DMS114 treated with DMSO at 0.1 percent for 48 hours (cell line): Measurements from ENCODE around the gene CTNNA3.
"Not testable (repeated sequence)": the region's sequence is repeated elsewhere in the genome, so short reads cannot be mapped to it uniquely, and the experiment has no call there.

ENCODE experiments used
- DNase-seq: peaks from one replicate; lab custom pipeline; 2025; ENCODE audit not compliant: unreplicated experiment; lab: John Stamatoyannopoulos, UW

The CTNNA3 gene

GRCh38 chr10:67603701-67604100 is 92.3 kb downstream of the CTNNA3 start:
- DNase-seq, result no peak

GRCh38 chr10:67603086-67603485 is 92.9 kb downstream of the CTNNA3 start:
- no peak for DNase-seq

- no peak for DNase-seq
These were observed 93.6 kb downstream of the CTNNA3 start for GRCh38 chr10:67602268-67602950.

- DNase-seq, result no peak
These were observed 96.4 kb downstream of the CTNNA3 start for GRCh38 chr10:67599597-67599996.

GRCh38 chr10:67596641-67597040 is 99.4 kb downstream of the CTNNA3 start:
- no peak for DNase-seq

GRCh38 chr10:67587771-67588170 is 108.2 kb downstream of the CTNNA3 start:
- DNase-seq, result no peak

GRCh38 chr10:67575532-67575931 is 120.5 kb downstream of the CTNNA3 start:
- DNase-seq, result no peak

GRCh38 chr10:67573484-67573883 is 122.5 kb downstream of the CTNNA3 start:
- no peak for DNase-seq

GRCh38 chr10:67571503-67571902 is 124.5 kb downstream of the CTNNA3 start:
- no peak for DNase-seq

- not testable (repeated sequence) for DNase-seq
These were observed 137.7 kb downstream of the CTNNA3 start for GRCh38 chr10:67558311-67558710.

GRCh38 chr10:67553254-67553653 is 142.7 kb downstream of the CTNNA3 start:
- DNase-seq, result no peak

- DNase-seq, result no peak
These were observed 145.1 kb downstream of the CTNNA3 start for GRCh38 chr10:67550838-67551402.

GRCh38 chr10:67550046-67550445 is 145.9 kb downstream of the CTNNA3 start:
- no peak for DNase-seq

- no peak for DNase-seq
These were observed 146.6 kb downstream of the CTNNA3 start for GRCh38 chr10:67549390-67549789.

- no peak for DNase-seq
These were observed 154.6 kb downstream of the CTNNA3 start for GRCh38 chr10:67541411-67541810.

GRCh38 chr10:67539312-67539711 is 156.7 kb downstream of the CTNNA3 start:
- DNase-seq, result no peak

- DNase-seq, result no peak
These were observed 158.1 kb downstream of the CTNNA3 start for GRCh38 chr10:67537906-67538305.

- no peak for DNase-seq
These were observed 162.6 kb downstream of the CTNNA3 start for GRCh38 chr10:67533376-67533775.

GRCh38 chr10:67530990-67531389 is 165.0 kb downstream of the CTNNA3 start:
- not testable (repeated sequence) for DNase-seq

- no peak for DNase-seq
These were observed 168.6 kb downstream of the CTNNA3 start for GRCh38 chr10:67527351-67527750.

- no peak for DNase-seq
These were observed 174.4 kb downstream of the CTNNA3 start for GRCh38 chr10:67521546-67521945.

- peak; percentile 80 for DNase-seq
These were observed 175.0 kb downstream of the CTNNA3 start for GRCh38 chr10:67520924-67521520.

- DNase-seq, result no peak
These were observed 176.6 kb downstream of the CTNNA3 start for GRCh38 chr10:67519434-67519833.
